ENCODE data around the gene EPM2A.
"Not testable (repeated sequence)": the region's sequence is repeated elsewhere in the genome, so short reads cannot be mapped to it uniquely, and the experiment has no call there.

The EPM2A gene

GRCh38 chr6:145729887-145730286 lies 5.4 kb downstream of the EPM2A start:
- no peak for DNase-seq (ENCODE audit: low read depth)

- no peak for DNase-seq (ENCODE audit: low read depth)
Measured at GRCh38 chr6:145728444-145729385, 6.6 kb downstream of the EPM2A start.

GRCh38 chr6:145727817-145728388 lies 7.4 kb downstream of the EPM2A start:
- no peak for DNase-seq (ENCODE audit: low read depth)

GRCh38 chr6:145725570-145725969 lies 9.8 kb downstream of the EPM2A start:
- no peak for DNase-seq (ENCODE audit: low read depth)

- DNase-seq (ENCODE audit: low read depth): no peak
Measured at GRCh38 chr6:145723646-145724045, 11.7 kb downstream of the EPM2A start.

GRCh38 chr6:145722190-145722589 lies 13.1 kb downstream of the EPM2A start:
- no peak for DNase-seq (ENCODE audit: low read depth)

GRCh38 chr6:145721144-145721543 lies 14.2 kb downstream of the EPM2A start:
- DNase-seq (ENCODE audit: low read depth): no peak

GRCh38 chr6:145715426-145715825 lies 19.9 kb downstream of the EPM2A start:
- DNase-seq (ENCODE audit: low read depth): no peak

GRCh38 chr6:145714731-145715130 lies 20.6 kb downstream of the EPM2A start:
- no peak for DNase-seq (ENCODE audit: low read depth)

- no peak for DNase-seq (ENCODE audit: low read depth)
Measured at GRCh38 chr6:145713773-145714172, 21.5 kb downstream of the EPM2A start.

- DNase-seq (ENCODE audit: low read depth): no peak
Measured at GRCh38 chr6:145711372-145711771, 23.9 kb downstream of the EPM2A start.

GRCh38 chr6:145707397-145707796 lies 27.9 kb downstream of the EPM2A start:
- DNase-seq (ENCODE audit: low read depth): no peak

- DNase-seq (ENCODE audit: low read depth): no peak
Measured at GRCh38 chr6:145705561-145705960, 29.8 kb downstream of the EPM2A start.

GRCh38 chr6:145704143-145704781 lies 31.1 kb downstream of the EPM2A start:
- DNase-seq (ENCODE audit: low read depth): no peak

GRCh38 chr6:145699462-145699861 lies 35.9 kb downstream of the EPM2A start:
- DNase-seq (ENCODE audit: low read depth): no peak

GRCh38 chr6:145697401-145697800 lies 37.9 kb downstream of the EPM2A start:
- DNase-seq (ENCODE audit: low read depth): not testable (repeated sequence)

GRCh38 chr6:145694083-145694737 lies 41.1 kb downstream of the EPM2A start:
- no peak for DNase-seq (ENCODE audit: low read depth)

GRCh38 chr6:145690969-145691368 lies 44.4 kb downstream of the EPM2A start:
- no peak for DNase-seq (ENCODE audit: low read depth)

- no peak for DNase-seq (ENCODE audit: low read depth)
Measured at GRCh38 chr6:145689529-145689928, 45.8 kb downstream of the EPM2A start.

GRCh38 chr6:145688493-145688905 lies 46.8 kb downstream of the EPM2A start:
- no peak for DNase-seq (ENCODE audit: low read depth)

- no peak for DNase-seq (ENCODE audit: low read depth)
Measured at GRCh38 chr6:145685932-145686331, 49.4 kb downstream of the EPM2A start.

GRCh38 chr6:145681965-145682364 lies 53.4 kb downstream of the EPM2A start:
- DNase-seq (ENCODE audit: low read depth): no peak
